ENCODE data around the gene STKLD1. TPM values are rescaled to one million over a fixed set of nuclear protein-coding genes. Genes with fewer than 3 reads are reported as not detected.

STKLD1 gene
- total and polyA plus RNA-seq, 5 donors from 2014 or later, result 0.09 to 0.86 (median 0.18) TPM

DNA sequence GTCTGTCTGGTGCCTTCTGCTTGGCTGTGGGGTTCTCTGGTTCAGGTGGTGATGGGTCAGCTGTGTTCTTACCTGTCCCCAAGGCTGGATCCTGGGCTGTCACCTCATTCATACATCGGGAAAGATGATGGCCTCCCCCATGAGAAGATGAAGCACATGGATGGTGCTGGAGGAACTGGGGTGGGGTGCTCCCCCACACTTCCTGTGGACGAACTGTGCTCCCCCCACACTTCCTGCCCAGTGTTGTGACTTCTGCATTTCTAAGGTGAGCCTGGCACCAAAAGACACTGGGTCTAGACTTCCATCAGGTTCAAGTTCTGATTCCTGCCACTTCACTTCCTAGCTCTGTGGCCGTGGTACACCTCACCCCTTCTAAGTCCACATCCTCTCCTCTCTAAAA lies 35.9 kb upstream of the STKLD1 start:
- Histone ChIP-seq H3K36me3 (ENCODE audit: control insufficient read depth, insufficient read depth, low read length) (peaks cover 27% of the 10 kb centered on the region), H3K4me1 (ENCODE audit: control insufficient read depth, insufficient read depth, low read length, poor library complexity, severe bottlenecking) (peaks cover 26% of the 10 kb centered on the region)

GRCh38 chr9:133340916-133341315 lies 35.2 kb upstream of the STKLD1 start:
- Histone ChIP-seq H3K4me1 (ENCODE audit: control insufficient read depth, insufficient read depth, low read length, poor library complexity, severe bottlenecking) (peaks cover 24% of the 10 kb centered on the region), H3K36me3 (ENCODE audit: control insufficient read depth, insufficient read depth, low read length) (peaks cover 27% of the 10 kb centered on the region), H3K27ac (ENCODE audit: insufficient read depth, low read length, poor library complexity, severe bottlenecking) (no peak overlapping the region), H3K9me3 (ENCODE audit: control insufficient read depth in 2 of 2, low read length in 2 of 2) (no peaks in the 10 kb centered on the region), H3K4me3 (ENCODE audit: low read depth, low read length) (peak overlapping the region; percentile 11), H3K27me3 (ENCODE audit: control insufficient read depth, insufficient read depth, low read length) (no peaks in the 10 kb centered on the region)
- ATAC-seq (ENCODE audit: low read depth in 2 of 2) (no peak), DNase-seq (no peak)
- Mint-ChIP-seq H3K4me1 (peaks cover 0 to 53% (median 20%) of the 10 kb centered on the region in 4 donors), H3K27ac (peak overlapping the region in 2 of 3 donors; percentile 68 to 94), H3K36me3 (peaks cover 20% of the 10 kb centered on the region), H3K27me3 (no peaks in the 10 kb centered on the region), H3K9me3 (no peaks in the 10 kb centered on the region), H3K4me3 (peak overlapping the region in 2 of 4 donors; percentile 31 to 78)

More for the DNA sequence above, 35.9 kb upstream of the STKLD1 start:
- H3K27me3 ChIP-seq (ENCODE audit: control insufficient read depth, insufficient read depth, low read length), result no peaks in the 10 kb centered on the region
- Mint-ChIP-seq H3K4me1 (peaks cover 0 to 57% (median 24%) of the 10 kb centered on the region in 4 donors), H3K36me3 (peaks cover 20% of the 10 kb centered on the region), H3K27ac (peak overlapping the region; percentile 68 to 94 (median 93)), H3K27me3 (no peaks in the 10 kb centered on the region), H3K9me3 (no peaks in the 10 kb centered on the region), H3K4me3 (peak overlapping the region in 3 of 4 donors; percentile 33 to 78 (median 52))
- H3K27ac ChIP-seq (ENCODE audit: insufficient read depth, low read length, poor library complexity, severe bottlenecking), result no peak overlapping the region
- ATAC-seq (ENCODE audit: low read depth in 2 of 2), result no peak
- peak in 1 of 3 donors; percentile 61 for DNase-seq
- H3K9me3 ChIP-seq (ENCODE audit: control insufficient read depth in 2 of 2, low read length in 2 of 2), result no peaks in the 10 kb centered on the region
- H3K4me3 ChIP-seq (ENCODE audit: low read depth, low read length), result peak overlapping the region; percentile 11

- peaks cover 20% of the 10 kb centered on the region for H3K36me3 Mint-ChIP-seq
- H3K27ac Mint-ChIP-seq, result peak overlapping the region in 1 of 3 donors; percentile 42
- Histone ChIP-seq H3K36me3 (ENCODE audit: control insufficient read depth, insufficient read depth, low read length) (peaks cover 27% of the 10 kb centered on the region), H3K27ac (ENCODE audit: insufficient read depth, low read length, poor library complexity, severe bottlenecking) (no peak overlapping the region), H3K4me3 (ENCODE audit: low read depth, low read length) (no peak overlapping the region), H3K4me1 (ENCODE audit: control insufficient read depth, insufficient read depth, low read length, poor library complexity, severe bottlenecking) (peaks cover 26% of the 10 kb centered on the region), H3K27me3 (ENCODE audit: control insufficient read depth, insufficient read depth, low read length) (no peaks in the 10 kb centered on the region), H3K9me3 (ENCODE audit: control insufficient read depth in 2 of 2, low read length in 2 of 2) (no peaks in the 10 kb centered on the region)
- no peaks in the 10 kb centered on the region for H3K9me3 Mint-ChIP-seq
- H3K27me3 Mint-ChIP-seq, result no peaks in the 10 kb centered on the region
- ATAC-seq (ENCODE audit: low read depth in 2 of 2) (peak; percentile 13 to 24), DNase-seq (no peak)
- no peak overlapping the region for H3K4me3 Mint-ChIP-seq
- H3K4me1 Mint-ChIP-seq, result peaks cover 0 to 53% (median 23%) of the 10 kb centered on the region in 4 donors
Observed at GRCh38 chr9:133341369-133342068, 34.6 kb upstream of the STKLD1 start.

GRCh38 chr9:133342069-133342406 lies 34.1 kb upstream of the STKLD1 start:
- H3K27ac ChIP-seq (ENCODE audit: insufficient read depth, low read length, poor library complexity, severe bottlenecking), result no peak overlapping the region
- no peak overlapping the region for H3K4me3 ChIP-seq (ENCODE audit: low read depth, low read length)
- H3K9me3 ChIP-seq (ENCODE audit: control insufficient read depth in 2 of 2, low read length in 2 of 2), result no peaks in the 10 kb centered on the region
- Mint-ChIP-seq H3K27ac (no peak overlapping the region), H3K4me1 (peaks cover 0 to 54% (median 26%) of the 10 kb centered on the region in 4 donors), H3K36me3 (peaks cover 20% of the 10 kb centered on the region), H3K27me3 (no peaks in the 10 kb centered on the region), H3K4me3 (no peak overlapping the region), H3K9me3 (no peaks in the 10 kb centered on the region)
- no peak for DNase-seq
- no peaks in the 10 kb centered on the region for H3K27me3 ChIP-seq (ENCODE audit: control insufficient read depth, insufficient read depth, low read length)
- peaks cover 26% of the 10 kb centered on the region for H3K4me1 ChIP-seq (ENCODE audit: control insufficient read depth, insufficient read depth, low read length, poor library complexity, severe bottlenecking)
- ATAC-seq (ENCODE audit: low read depth in 2 of 2), result peak in 1 of 2 donors; percentile 12
- H3K36me3 ChIP-seq (ENCODE audit: control insufficient read depth, insufficient read depth, low read length), result peaks cover 27% of the 10 kb centered on the region

DNA sequence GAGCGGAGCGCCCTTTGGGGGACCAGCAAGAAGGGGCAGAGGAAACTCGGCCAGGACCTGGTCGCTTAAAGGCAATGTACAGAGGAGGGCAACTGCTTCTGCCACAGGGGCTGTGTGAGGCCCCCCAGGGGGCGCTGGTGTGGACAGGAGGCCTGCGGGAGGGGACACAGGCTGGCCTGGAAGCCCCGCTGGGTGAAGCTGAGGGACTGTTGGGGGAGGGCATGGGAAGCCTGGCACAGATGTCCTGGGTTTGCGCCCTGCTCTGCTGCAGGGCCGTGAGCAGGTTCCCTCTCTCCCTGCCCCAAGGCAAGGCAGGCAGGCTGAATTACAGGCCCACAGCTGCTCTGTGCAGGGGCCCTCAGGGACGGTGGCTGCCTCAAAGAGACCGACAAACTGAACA lies 33.6 kb upstream of the STKLD1 start:
- peaks cover 27% of the 10 kb centered on the region for H3K36me3 ChIP-seq (ENCODE audit: control insufficient read depth, insufficient read depth, low read length)
- no peaks in the 10 kb centered on the region for H3K9me3 ChIP-seq (ENCODE audit: control insufficient read depth in 2 of 2, low read length in 2 of 2)
- no peak overlapping the region for H3K27ac Mint-ChIP-seq
- H3K4me1 Mint-ChIP-seq, result peaks cover 0 to 56% (median 25%) of the 10 kb centered on the region in 4 donors
- no peak for DNase-seq
- H3K9me3 Mint-ChIP-seq, result no peaks in the 10 kb centered on the region
- peaks cover 20% of the 10 kb centered on the region for H3K36me3 Mint-ChIP-seq
- H3K4me3 ChIP-seq (ENCODE audit: low read depth, low read length), result no peak overlapping the region
- H3K4me3 Mint-ChIP-seq, result no peak overlapping the region
- no peak overlapping the region for H3K27ac ChIP-seq (ENCODE audit: insufficient read depth, low read length, poor library complexity, severe bottlenecking)
- H3K4me1 ChIP-seq (ENCODE audit: control insufficient read depth, insufficient read depth, low read length, poor library complexity, severe bottlenecking), result peaks cover 27% of the 10 kb centered on the region
- H3K27me3 Mint-ChIP-seq, result no peaks in the 10 kb centered on the region
- no peak for ATAC-seq (ENCODE audit: low read depth in 2 of 2)
- H3K27me3 ChIP-seq (ENCODE audit: control insufficient read depth, insufficient read depth, low read length), result no peaks in the 10 kb centered on the region

- Mint-ChIP-seq H3K36me3 (peaks cover 27% of the 10 kb centered on the region), H3K4me3 (peak overlapping the region in 1 of 4 donors; percentile 88), H3K9me3 (no peaks in the 10 kb centered on the region), H3K4me1 (peaks cover 0 to 60% (median 33%) of the 10 kb centered on the region in 4 donors), H3K27me3 (no peaks in the 10 kb centered on the region), H3K27ac (no peak overlapping the region)
- DNase-seq (no peak), ATAC-seq (ENCODE audit: low read depth in 2 of 2) (no peak)
- H3K4me3 ChIP-seq (ENCODE audit: low read depth, low read length), result no peak overlapping the region
- H3K27ac ChIP-seq (ENCODE audit: insufficient read depth, low read length, poor library complexity, severe bottlenecking), result no peak overlapping the region
- no peaks in the 10 kb centered on the region for H3K9me3 ChIP-seq (ENCODE audit: control insufficient read depth in 2 of 2, low read length in 2 of 2)
- H3K36me3 ChIP-seq (ENCODE audit: control insufficient read depth, insufficient read depth, low read length), result peaks cover 28% of the 10 kb centered on the region
- H3K4me1 ChIP-seq (ENCODE audit: control insufficient read depth, insufficient read depth, low read length, poor library complexity, severe bottlenecking), result peaks cover 34% of the 10 kb centered on the region
- no peaks in the 10 kb centered on the region for H3K27me3 ChIP-seq (ENCODE audit: control insufficient read depth, insufficient read depth, low read length)
Observed at GRCh38 chr9:133344071-133344470, 32.1 kb upstream of the STKLD1 start.

DNA sequence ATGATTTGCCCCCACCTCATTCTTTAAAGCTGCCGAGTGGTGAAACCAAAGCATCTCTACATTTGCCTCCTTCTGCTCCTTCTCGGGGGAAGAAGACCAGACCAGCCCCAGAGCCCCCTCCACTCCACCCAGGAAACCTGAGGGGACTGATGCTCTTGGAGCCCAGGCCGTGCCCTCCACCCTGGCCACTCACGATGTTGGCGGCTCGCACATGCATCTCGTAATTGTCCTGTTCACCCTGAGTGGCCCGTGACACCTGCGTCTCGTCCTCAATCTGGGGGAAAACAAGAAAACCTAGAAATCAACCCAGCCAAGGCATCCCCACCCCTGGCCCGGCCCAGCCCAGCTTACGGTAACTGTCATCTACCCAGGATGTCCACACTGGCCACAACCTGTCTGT lies 31.2 kb upstream of the STKLD1 start:
- Histone ChIP-seq H3K4me1 (ENCODE audit: control insufficient read depth, insufficient read depth, low read length, poor library complexity, severe bottlenecking) (peaks cover 39% of the 10 kb centered on the region), H3K36me3 (ENCODE audit: control insufficient read depth, insufficient read depth, low read length) (peaks cover 37% of the 10 kb centered on the region)
- H3K4me1 Mint-ChIP-seq, result peaks cover 0 to 59% (median 36%) of the 10 kb centered on the region in 4 donors

GRCh38 chr9:133345596-133345995 lies 30.6 kb upstream of the STKLD1 start:
- Histone ChIP-seq H3K9me3 (ENCODE audit: control insufficient read depth in 2 of 2, low read length in 2 of 2) (no peaks in the 10 kb centered on the region), H3K4me3 (ENCODE audit: low read depth, low read length) (no peak overlapping the region), H3K27me3 (ENCODE audit: control insufficient read depth, insufficient read depth, low read length) (no peaks in the 10 kb centered on the region), H3K4me1 (ENCODE audit: control insufficient read depth, insufficient read depth, low read length, poor library complexity, severe bottlenecking) (peaks cover 33% of the 10 kb centered on the region), H3K36me3 (ENCODE audit: control insufficient read depth, insufficient read depth, low read length) (peaks cover 41% of the 10 kb centered on the region), H3K27ac (ENCODE audit: insufficient read depth, low read length, poor library complexity, severe bottlenecking) (no peak overlapping the region)
- DNase-seq (no peak), ATAC-seq (ENCODE audit: low read depth in 2 of 2) (no peak)
- peaks cover 0 to 56% (median 33%) of the 10 kb centered on the region in 4 donors for H3K4me1 Mint-ChIP-seq
- H3K9me3 Mint-ChIP-seq, result no peaks in the 10 kb centered on the region
- peaks cover 25% of the 10 kb centered on the region for H3K36me3 Mint-ChIP-seq
- peak overlapping the region in 3 of 4 donors; percentile 88 to 98 (median 89) for H3K4me3 Mint-ChIP-seq
- no peak overlapping the region for H3K27ac Mint-ChIP-seq
- H3K27me3 Mint-ChIP-seq, result no peaks in the 10 kb centered on the region

More for the DNA sequence above, 31.2 kb upstream of the STKLD1 start:
- Mint-ChIP-seq H3K9me3 (no peaks in the 10 kb centered on the region), H3K27ac (no peak overlapping the region), H3K36me3 (peaks cover 25% of the 10 kb centered on the region), H3K27me3 (no peaks in the 10 kb centered on the region), H3K4me3 (peak overlapping the region in 2 of 4 donors; percentile 36 to 88)
- ATAC-seq (ENCODE audit: low read depth in 2 of 2) (no peak), DNase-seq (no peak)
- H3K27ac ChIP-seq (ENCODE audit: insufficient read depth, low read length, poor library complexity, severe bottlenecking), result no peak overlapping the region
- no peak overlapping the region for H3K4me3 ChIP-seq (ENCODE audit: low read depth, low read length)
- no peaks in the 10 kb centered on the region for H3K9me3 ChIP-seq (ENCODE audit: control insufficient read depth in 2 of 2, low read length in 2 of 2)
- H3K27me3 ChIP-seq (ENCODE audit: control insufficient read depth, insufficient read depth, low read length), result no peaks in the 10 kb centered on the region
